Naive thymus-derived CD8-positive, alpha-beta T cell (primary cell): ENCODE measurements around the gene S100A10. TPM values are rescaled to one million over a fixed set of nuclear protein-coding genes. Genes with fewer than 3 reads are reported as not detected.

Experiments
- ATAC-seq, 2 donors: fragments of 150-1000 bp; cut with Tn5 transposase in 1 of 2; sonication (Bioruptor Pico), chemical (Tn5 transposase) in 1 of 2; 1 replicate in 1 of 2; 2 replicates in 1 of 2; pipeline ENCODE4 v1.10.0; 2021; ENCODE audit warnings: mild to moderate bottlenecking in 2 of 2, moderate library complexity in 2 of 2
- POLR2A ChIA-PET: fragments of 350-600 bp; sonication (Branson Sonifier 250); formaldehyde crosslinking; loops from one replicate; lab custom pipeline; 2021; ENCODE audit warnings: antibody characterized with exemption; lab: Charles Lee
- DNase-seq, 10 donors: peaks; one replicate each; pipeline versions ENCODE4 v3.0.0 to v3.0.0-alpha.2; 2020 to 2022
- H3K27ac Mint-ChIP-seq, 10 donors: one replicate each; pipeline ENCODE4 v1.8.0; 2020 to 2022; ENCODE audit warnings: mild to moderate bottlenecking in 10 of 10, mixed read lengths in 10 of 10, moderate library complexity in 4 of 10, inconsistent platforms in 1 of 10
- H3K27me3 Mint-ChIP-seq, 5 donors: one replicate each; pipeline ENCODE4 v1.8.0; 2021 to 2022; ENCODE audit warnings: mixed read lengths in 5 of 5
- H3K36me3 Mint-ChIP-seq, 3 donors: one replicate each; pipeline ENCODE4 v1.8.0; 2020 to 2022; ENCODE audit warnings: mixed read lengths in 3 of 3, mild to moderate bottlenecking in 2 of 3, inconsistent platforms in 1 of 3
- H3K4me1 Mint-ChIP-seq, 4 donors: one replicate each; pipeline ENCODE4 v1.8.0; 2021 to 2022; ENCODE audit warnings: mixed read lengths in 4 of 4
- H3K4me3 Mint-ChIP-seq, 10 donors: one replicate each; pipeline ENCODE4 v1.8.0; 2020 to 2022; ENCODE audit warnings: mild to moderate bottlenecking in 10 of 10, mixed read lengths in 10 of 10, moderate library complexity in 6 of 10, inconsistent platforms in 1 of 10
- H3K9me3 Mint-ChIP-seq, 9 donors: one replicate each; pipeline ENCODE4 v1.8.0; 2020 to 2022; ENCODE audit warnings: mixed read lengths in 9 of 9, mild to moderate bottlenecking in 3 of 9, inconsistent platforms in 1 of 9, moderate library complexity in 1 of 9
- polyA plus RNA-seq, 3 donors: library from polyadenylated mRNA; unstranded; fragments of 300-500 nt; fragmentation: Illumina TruSeq; gene quantifications; one replicate each; pipeline ENCODE4 v1.2.3, GENCODE V29; 2021
- total RNA-seq, 8 experiments: library from RNA in 2 of 8; stranded (reverse) in 2 of 8; gene quantifications; one replicate each; pipeline ENCODE4 v1.2.3 and lab custom pipeline; 2021 to 2026

The S100A10 gene
- total and polyA plus RNA-seq, 5 experiments from 2014 or later: 198 to 783 (median 629) TPM

GRCh38 chr1:151968791-151969399, 24.8 kb downstream of the S100A10 start:
- Mint-ChIP-seq H3K9me3 (no peaks in the 10 kb centered on the region), H3K27me3 (peaks cover under 1 to 9% (median 5%) of the 10 kb centered on the region in 5 donors), H3K4me3 (no peak overlapping the region), H3K4me1 (peaks cover 4 to 16% (median 10%) of the 10 kb centered on the region in 4 donors), H3K36me3 (no peaks in the 10 kb centered on the region), H3K27ac (peak overlapping the region in 1 of 10 donors; percentile 3)
- no peak for DNase-seq
- POLR2A ChIA-PET: interaction anchor here (0.8 to 2.6 kb wide), 4 partner anchors 19 to 71 kb away, joined by 3 to 18 read pairs (median 3); partner anchors contain the start of gene THEM4
- ATAC-seq: no peak

- peak; percentile 99 to 100 for ATAC-seq
- H3K9me3 Mint-ChIP-seq: no peaks in the 10 kb centered on the region
- H3K27ac Mint-ChIP-seq: peak overlapping the region in 1 of 10 donors; percentile 48
- peak in 9 of 10 donors; percentile 34 to 81 (median 63) for DNase-seq
- H3K4me1 Mint-ChIP-seq: peaks cover 4 to 16% (median 10%) of the 10 kb centered on the region in 4 donors
- POLR2A ChIA-PET: interaction anchor here (0.8 to 2.6 kb wide), 5 partner anchors 9 to 59 kb away, joined by 3 to 18 read pairs (median 7); partner anchors contain the start of gene THEM4
- H3K27me3 Mint-ChIP-seq: peaks cover 0 to 9% (median 4%) of the 10 kb centered on the region in 5 donors
- peak overlapping the region in 1 of 10 donors; percentile 30 for H3K4me3 Mint-ChIP-seq
- no peaks in the 10 kb centered on the region for H3K36me3 Mint-ChIP-seq
Observed at GRCh38 chr1:151968058-151968457, 25.6 kb downstream of the S100A10 start.

- Mint-ChIP-seq H3K27ac (no peak overlapping the region), H3K9me3 (no peaks in the 10 kb centered on the region), H3K4me3 (no peak overlapping the region), H3K4me1 (peaks cover 4 to 16% (median 8%) of the 10 kb centered on the region in 4 donors), H3K36me3 (no peaks in the 10 kb centered on the region), H3K27me3 (peaks cover 0 to 9% (median 4%) of the 10 kb centered on the region in 5 donors)
- POLR2A ChIA-PET: interaction anchor here (1.3 to 1.8 kb wide), 3 partner anchors 10 to 34 kb away, joined by 3 to 10 read pairs (median 7); no protein-coding TSS in a partner anchor
- ATAC-seq (no peak), DNase-seq (no peak)
Observed at GRCh38 chr1:151967091-151967490, 26.6 kb downstream of the S100A10 start.

- peaks cover 0 to 9% (median 4%) of the 10 kb centered on the region in 5 donors for H3K27me3 Mint-ChIP-seq
- H3K27ac Mint-ChIP-seq: no peak overlapping the region
- DNase-seq (no peak), ATAC-seq (no peak)
- H3K4me1 Mint-ChIP-seq: peaks cover 4 to 16% (median 8%) of the 10 kb centered on the region in 4 donors
- H3K4me3 Mint-ChIP-seq: no peak overlapping the region
- H3K36me3 Mint-ChIP-seq: no peaks in the 10 kb centered on the region
- POLR2A ChIA-PET: no interaction called here
- no peaks in the 10 kb centered on the region for H3K9me3 Mint-ChIP-seq
Observed at GRCh38 chr1:151966061-151966460, 27.6 kb downstream of the S100A10 start.

GRCh38 chr1:151964510-151964909, 29.1 kb downstream of the S100A10 start:
- POLR2A ChIA-PET: no interaction called here
- Mint-ChIP-seq H3K27ac (no peak overlapping the region), H3K4me3 (no peak overlapping the region), H3K4me1 (peaks cover 5 to 14% (median 8%) of the 10 kb centered on the region in 4 donors), H3K9me3 (no peaks in the 10 kb centered on the region), H3K27me3 (peaks cover 0 to 9% (median 3%) of the 10 kb centered on the region in 5 donors), H3K36me3 (no peaks in the 10 kb centered on the region)
- DNase-seq: no peak
- ATAC-seq: no peak

GRCh38 chr1:151963288-151963687, 30.4 kb downstream of the S100A10 start:
- POLR2A ChIA-PET: no interaction called here
- no peak for ATAC-seq
- no peak overlapping the region for H3K4me3 Mint-ChIP-seq
- H3K27ac Mint-ChIP-seq: no peak overlapping the region
- H3K36me3 Mint-ChIP-seq: no peaks in the 10 kb centered on the region
- peaks cover 5 to 7% (median 6%) of the 10 kb centered on the region in 4 donors for H3K4me1 Mint-ChIP-seq
- H3K27me3 Mint-ChIP-seq: peaks cover 0 to 9% (median 3%) of the 10 kb centered on the region in 5 donors
- no peaks in the 10 kb centered on the region for H3K9me3 Mint-ChIP-seq
- no peak for DNase-seq

GRCh38 chr1:151961833-151962232, 31.8 kb downstream of the S100A10 start:
- no peak overlapping the region for H3K27ac Mint-ChIP-seq
- DNase-seq: no peak
- ATAC-seq: no peak
- H3K4me3 Mint-ChIP-seq: no peak overlapping the region
- H3K27me3 Mint-ChIP-seq: peaks cover 0 to 9% (median 4%) of the 10 kb centered on the region in 5 donors
- no peaks in the 10 kb centered on the region for H3K9me3 Mint-ChIP-seq
- peaks cover 0 to 1% (median 0%) of the 10 kb centered on the region in 4 donors for H3K4me1 Mint-ChIP-seq
- POLR2A ChIA-PET: no interaction called here
- no peaks in the 10 kb centered on the region for H3K36me3 Mint-ChIP-seq

- no peak for DNase-seq
- peak overlapping the region in 1 of 10 donors; percentile 31 for H3K27ac Mint-ChIP-seq
- no peak overlapping the region for H3K4me3 Mint-ChIP-seq
- H3K9me3 Mint-ChIP-seq: no peaks in the 10 kb centered on the region
- no peaks in the 10 kb centered on the region for H3K36me3 Mint-ChIP-seq
- peaks cover 0 to 9% (median 3%) of the 10 kb centered on the region in 5 donors for H3K27me3 Mint-ChIP-seq
- POLR2A ChIA-PET: no interaction called here
- ATAC-seq: no peak
- peaks cover 0 to 1% (median 0%) of the 10 kb centered on the region in 4 donors for H3K4me1 Mint-ChIP-seq
Observed at GRCh38 chr1:151960780-151961513, 32.7 kb downstream of the S100A10 start.

GRCh38 chr1:151958959-151959358, 34.7 kb downstream of the S100A10 start:
- H3K4me3 Mint-ChIP-seq: no peak overlapping the region
- POLR2A ChIA-PET: no interaction called here

GRCh38 chr1:151956957-151957497, 36.6 kb downstream of the S100A10 start:
- Mint-ChIP-seq H3K4me1 (peaks cover 0 to 1% (median 0%) of the 10 kb centered on the region in 4 donors), H3K27me3 (peaks cover 0 to 2% (median 0%) of the 10 kb centered on the region in 5 donors), H3K4me3 (no peak overlapping the region), H3K9me3 (no peaks in the 10 kb centered on the region), H3K36me3 (no peaks in the 10 kb centered on the region), H3K27ac (no peak overlapping the region)
- ATAC-seq (no peak), DNase-seq (no peak)
- POLR2A ChIA-PET: no interaction called here

More at GRCh38 chr1:151958959-151959358, 34.7 kb downstream of the S100A10 start:
- Mint-ChIP-seq H3K36me3 (no peaks in the 10 kb centered on the region), H3K9me3 (no peaks in the 10 kb centered on the region), H3K4me1 (peaks cover 0 to 1% (median 0%) of the 10 kb centered on the region in 4 donors), H3K27ac (no peak overlapping the region), H3K27me3 (peaks cover 0 to 1% (median 0%) of the 10 kb centered on the region in 5 donors)
- ATAC-seq (no peak), DNase-seq (no peak)

GRCh38 chr1:151953409-151954094, 40.1 kb downstream of the S100A10 start:
- H3K4me3 Mint-ChIP-seq: no peak overlapping the region
- ATAC-seq: no peak
- POLR2A ChIA-PET: no interaction called here
- H3K4me1 Mint-ChIP-seq: no peaks in the 10 kb centered on the region
- H3K36me3 Mint-ChIP-seq: no peaks in the 10 kb centered on the region
- peaks cover 0 to 5% (median 1%) of the 10 kb centered on the region in 5 donors for H3K27me3 Mint-ChIP-seq
- H3K27ac Mint-ChIP-seq: no peak overlapping the region
- no peaks in the 10 kb centered on the region for H3K9me3 Mint-ChIP-seq
- DNase-seq: no peak

GRCh38 chr1:151952811-151953210, 40.8 kb downstream of the S100A10 start:
- POLR2A ChIA-PET: no interaction called here
- H3K4me3 Mint-ChIP-seq: no peak overlapping the region
- H3K27ac Mint-ChIP-seq: no peak overlapping the region
- H3K4me1 Mint-ChIP-seq: no peaks in the 10 kb centered on the region
- no peak for DNase-seq
- H3K9me3 Mint-ChIP-seq: no peaks in the 10 kb centered on the region
- H3K36me3 Mint-ChIP-seq: no peaks in the 10 kb centered on the region
- peaks cover 0 to 5% (median 0%) of the 10 kb centered on the region in 5 donors for H3K27me3 Mint-ChIP-seq
- ATAC-seq: no peak
